ENCODE measurements around the gene IGSF10.

The IGSF10 gene

DNA sequence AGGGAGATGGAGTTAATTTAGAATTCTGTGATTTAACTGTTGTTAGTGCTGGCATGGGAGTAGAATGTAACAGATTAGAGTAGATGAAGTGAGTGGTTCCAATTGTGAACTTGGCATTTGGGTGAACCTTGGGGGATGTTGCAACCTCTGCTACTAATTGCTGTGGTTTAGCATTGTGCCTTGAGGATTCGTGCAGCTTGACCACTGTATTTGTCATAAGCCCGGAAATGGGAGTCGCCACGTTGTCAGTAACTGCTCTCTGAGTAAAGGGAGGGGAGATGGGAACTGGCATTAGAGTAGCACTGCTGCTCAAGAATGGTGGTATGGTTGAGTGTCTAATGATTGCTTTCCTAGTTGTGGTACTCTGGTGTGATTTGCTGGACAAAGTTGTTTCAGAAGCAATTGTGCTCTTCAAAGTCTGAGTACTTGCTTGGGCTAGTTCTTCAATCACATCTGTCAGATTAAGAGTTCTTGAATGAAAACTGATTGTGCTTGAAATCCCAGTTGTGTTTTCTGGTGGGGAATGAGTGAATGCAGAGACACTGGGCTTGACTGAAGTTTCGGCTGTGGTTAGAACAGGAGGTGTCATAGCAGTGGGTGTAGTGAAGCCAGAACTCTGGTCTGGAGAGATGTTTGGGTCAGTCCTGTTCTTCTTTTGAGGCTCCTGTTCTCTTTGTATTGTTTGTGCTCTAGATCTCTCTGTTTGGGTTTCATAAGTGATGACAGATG is 15.4 kb downstream of the IGSF10 start:
- DNase-seq (ENCODE audit: low read depth), result peak; percentile 68
- no peak overlapping the region for H3K4me3 ChIP-seq (ENCODE audit: low read depth, low read length)
- in situ Hi-C loops (cut with HindIII; ENCODE audit: low sequenced_read_pairs), result no loop called here
- TF ChIP-seq, protein P1, sequence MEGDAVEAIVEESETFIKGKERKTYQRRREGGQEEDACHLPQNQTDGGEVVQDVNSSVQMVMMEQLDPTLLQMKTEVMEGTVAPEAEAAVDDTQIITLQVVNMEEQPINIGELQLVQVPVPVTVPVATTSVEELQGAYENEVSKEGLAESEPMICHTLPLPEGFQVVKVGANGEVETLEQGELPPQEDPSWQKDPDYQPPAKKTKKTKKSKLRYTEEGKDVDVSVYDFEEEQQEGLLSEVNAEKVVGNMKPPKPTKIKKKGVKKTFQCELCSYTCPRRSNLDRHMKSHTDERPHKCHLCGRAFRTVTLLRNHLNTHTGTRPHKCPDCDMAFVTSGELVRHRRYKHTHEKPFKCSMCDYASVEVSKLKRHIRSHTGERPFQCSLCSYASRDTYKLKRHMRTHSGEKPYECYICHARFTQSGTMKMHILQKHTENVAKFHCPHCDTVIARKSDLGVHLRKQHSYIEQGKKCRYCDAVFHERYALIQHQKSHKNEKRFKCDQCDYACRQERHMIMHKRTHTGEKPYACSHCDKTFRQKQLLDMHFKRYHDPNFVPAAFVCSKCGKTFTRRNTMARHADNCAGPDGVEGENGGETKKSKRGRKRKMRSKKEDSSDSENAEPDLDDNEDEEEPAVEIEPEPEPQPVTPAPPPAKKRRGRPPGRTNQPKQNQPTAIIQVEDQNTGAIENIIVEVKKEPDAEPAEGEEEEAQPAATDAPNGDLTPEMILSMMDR (IDR thresholded peaks at IDR 0.05; ENCODE audit: low read depth, low read length, missing control alignments), result no peak

DNA sequence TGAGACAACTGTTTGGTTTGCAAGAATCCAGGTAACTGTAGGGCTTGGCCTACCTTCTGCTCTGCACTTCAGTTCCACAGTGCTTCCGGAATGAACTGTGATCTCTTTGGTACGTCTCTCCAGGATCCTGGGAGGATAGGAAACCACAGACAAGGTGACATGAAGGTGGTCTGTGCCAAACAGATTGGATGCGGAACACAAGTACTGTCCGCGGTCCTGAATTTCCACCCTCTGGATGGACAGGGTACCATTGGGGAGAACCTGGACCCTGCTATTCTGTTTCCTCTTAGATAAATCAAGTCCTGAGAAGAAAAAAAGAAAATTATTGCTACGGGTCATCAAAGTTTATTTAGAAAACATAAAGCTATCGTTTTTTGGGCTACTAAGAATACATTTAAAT is 17.3 kb downstream of the IGSF10 start:
- H3K4me3 ChIP-seq (ENCODE audit: low read depth, low read length), result no peak overlapping the region
- TF ChIP-seq, protein P1 (IDR thresholded peaks at IDR 0.05; ENCODE audit: low read depth, low read length, missing control alignments), result no peak
- in situ Hi-C loops (cut with HindIII; ENCODE audit: low sequenced_read_pairs), result no loop called here
- DNase-seq (ENCODE audit: low read depth), result no peak

GRCh38 chr3:151440940-151441339 is 19.9 kb downstream of the IGSF10 start:
- DNase-seq (ENCODE audit: low read depth), result no peak
- no peak overlapping the region for H3K4me3 ChIP-seq (ENCODE audit: low read depth, low read length)
- in situ Hi-C loops (cut with HindIII; ENCODE audit: low sequenced_read_pairs), result no loop called here
- TF ChIP-seq, protein P1 (IDR thresholded peaks at IDR 0.05; ENCODE audit: low read depth, low read length, missing control alignments), result no peak

- TF ChIP-seq, protein P1 (IDR thresholded peaks at IDR 0.05; ENCODE audit: low read depth, low read length, missing control alignments), result peak; percentile 82
- peak; percentile 71 for DNase-seq (ENCODE audit: low read depth)
- in situ Hi-C loops (cut with HindIII; ENCODE audit: low sequenced_read_pairs), result no loop called here
- no peak overlapping the region for H3K4me3 ChIP-seq (ENCODE audit: low read depth, low read length)
These were observed 21.2 kb downstream of the IGSF10 start for GRCh38 chr3:151439652-151440125.

GRCh38 chr3:151437906-151438305 is 23.0 kb downstream of the IGSF10 start:
- in situ Hi-C loops (cut with HindIII; ENCODE audit: low sequenced_read_pairs), result no loop called here
- TF ChIP-seq, protein P1 (IDR thresholded peaks at IDR 0.05; ENCODE audit: low read depth, low read length, missing control alignments), result no peak

DNA sequence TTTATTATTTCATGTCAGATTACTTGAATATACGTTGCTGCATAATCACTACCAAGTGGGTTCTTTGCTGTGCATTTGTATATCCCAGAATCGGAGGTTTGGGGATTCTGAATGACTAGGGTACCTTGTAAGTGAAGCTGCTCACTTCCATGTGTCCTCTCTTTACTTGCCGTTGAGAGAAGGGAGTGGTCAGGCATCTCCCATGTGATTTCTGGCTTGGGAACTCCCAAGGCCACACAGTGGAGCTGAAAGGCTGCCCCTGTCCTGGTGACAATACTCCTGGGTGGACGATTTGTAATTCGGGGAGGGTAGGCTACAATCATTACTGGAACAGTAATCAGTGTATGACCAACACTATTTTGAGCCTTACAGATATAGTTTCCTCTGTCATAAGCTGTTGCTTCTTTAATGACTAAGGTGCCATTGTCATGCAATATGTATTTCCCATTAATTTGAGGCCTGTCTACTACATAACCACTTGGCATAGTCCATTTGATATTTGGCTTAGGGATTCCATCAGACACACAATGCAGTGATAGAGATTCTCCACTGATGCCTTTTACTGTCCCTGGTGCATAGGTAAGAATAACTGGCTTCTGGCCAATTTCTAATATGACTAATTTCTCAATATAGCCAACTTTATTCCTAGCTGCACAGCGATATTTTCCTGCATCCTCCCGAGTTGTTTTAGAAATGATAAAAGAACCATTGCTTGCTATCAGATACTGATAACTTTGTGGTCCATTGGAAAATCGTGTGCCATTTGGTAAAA is 24.0 kb downstream of the IGSF10 start:
- H3K4me3 ChIP-seq (ENCODE audit: low read depth, low read length), result no peak overlapping the region
- TF ChIP-seq, protein P1 (IDR thresholded peaks at IDR 0.05; ENCODE audit: low read depth, low read length, missing control alignments), result no peak
- in situ Hi-C loops (cut with HindIII; ENCODE audit: low sequenced_read_pairs), result no loop called here
- DNase-seq (ENCODE audit: low read depth), result no peak

More at GRCh38 chr3:151437906-151438305, 23.0 kb downstream of the IGSF10 start:
- DNase-seq (ENCODE audit: low read depth), result no peak
- no peak overlapping the region for H3K4me3 ChIP-seq (ENCODE audit: low read depth, low read length)

Measured in astrocyte of the cerebellum (primary cell).